DND-41 (cell line): ENCODE data around the gene WDR31.

Experiments used
- ATAC-seq: fragments of 200-7000 bp; cut with Tn5 transposase; 3 replicates; pipeline ENCODE4 v1.9.1; 2021; ENCODE audit warnings: low read depth; ENCODE audit not compliant: insufficient read depth
- DNase-seq: peaks from one replicate; pipeline ENCODE4 v3.0.0-alpha.2; 2020
- H2AFZ ChIP-seq: 2 replicates; pipeline ENCODE4 v1.6.0; 2012; ENCODE audit warnings: low read depth, low read length
- H3K27ac ChIP-seq: 2 replicates; pipeline ENCODE4 v1.5.1; 2012; ENCODE audit warnings: low read length, inconsistent platforms
- H3K27me3 ChIP-seq: fragments of 200-600 bp; sonication (generic); 2 replicates; pipeline ENCODE4 v1.6.0; 2012; ENCODE audit warnings: low read length, mild to moderate bottlenecking, inconsistent platforms; ENCODE audit not compliant: insufficient read depth, poor library complexity
- H3K36me3 ChIP-seq: 2 replicates; pipeline ENCODE4 v1.5.1; 2012; ENCODE audit warnings: low read length, inconsistent platforms; ENCODE audit not compliant: insufficient read depth
- H3K4me1 ChIP-seq: 2 replicates; pipeline ENCODE4 v1.5.1; 2012; ENCODE audit warnings: mild to moderate bottlenecking, low read length; ENCODE audit not compliant: insufficient read depth
- H3K4me2 ChIP-seq: 2 replicates; pipeline ENCODE4 v1.6.0; 2012; ENCODE audit warnings: mild to moderate bottlenecking, moderate library complexity, low read length, inconsistent platforms; ENCODE audit not compliant: insufficient read depth
- H3K4me3 ChIP-seq, 2 experiments: fragments of 200-600 bp in 1 of 2; shearing (Covaris generic) in 1 of 2; 2 replicates each; pipeline ENCODE4 v1.5.1; 2012 to 2016; ENCODE audit warnings: inconsistent platforms in 2 of 2, low read length in 2 of 2, mild to moderate bottlenecking in 2 of 2, low read depth in 1 of 2, moderate library complexity in 1 of 2
- H3K79me2 ChIP-seq: 2 replicates; pipeline ENCODE4 v1.6.0; 2012; ENCODE audit warnings: low read length, inconsistent platforms; ENCODE audit not compliant: insufficient read depth
- H3K9ac ChIP-seq: 2 replicates; pipeline ENCODE4 v1.6.0; 2012; ENCODE audit warnings: low read depth, mild to moderate bottlenecking, inconsistent platforms, low read length, moderate library complexity
- H3K9me3 ChIP-seq: 2 replicates; pipeline ENCODE4 v1.5.1; 2012; ENCODE audit warnings: low read length, moderate library complexity, mild to moderate bottlenecking, inconsistent platforms; ENCODE audit not compliant: insufficient read depth, severe bottlenecking
- H4K20me1 ChIP-seq: 2 replicates; pipeline ENCODE4 v1.6.0; 2012; ENCODE audit warnings: low read length; ENCODE audit not compliant: insufficient read depth
- EZH2 ChIP-seq: IDR thresholded peaks from 3 replicates; pipeline ENCODE4 v1.6.1; 2012; ENCODE audit warnings: borderline replicate concordance, low read depth, mild to moderate bottlenecking, moderate library complexity, low read length, inconsistent platforms; ENCODE audit not compliant: severe bottlenecking
- TF ChIP-seq, protein P1 (sequence below): IDR thresholded peaks from 2 replicates; pipeline ENCODE4 v1.5.1; 2012; ENCODE audit warnings: borderline replicate concordance, low read length, moderate library complexity, mild to moderate bottlenecking; ENCODE audit not compliant: poor library complexity, severe bottlenecking; ENCODE audit errors: extremely low read depth

Gene WDR31

DNA sequence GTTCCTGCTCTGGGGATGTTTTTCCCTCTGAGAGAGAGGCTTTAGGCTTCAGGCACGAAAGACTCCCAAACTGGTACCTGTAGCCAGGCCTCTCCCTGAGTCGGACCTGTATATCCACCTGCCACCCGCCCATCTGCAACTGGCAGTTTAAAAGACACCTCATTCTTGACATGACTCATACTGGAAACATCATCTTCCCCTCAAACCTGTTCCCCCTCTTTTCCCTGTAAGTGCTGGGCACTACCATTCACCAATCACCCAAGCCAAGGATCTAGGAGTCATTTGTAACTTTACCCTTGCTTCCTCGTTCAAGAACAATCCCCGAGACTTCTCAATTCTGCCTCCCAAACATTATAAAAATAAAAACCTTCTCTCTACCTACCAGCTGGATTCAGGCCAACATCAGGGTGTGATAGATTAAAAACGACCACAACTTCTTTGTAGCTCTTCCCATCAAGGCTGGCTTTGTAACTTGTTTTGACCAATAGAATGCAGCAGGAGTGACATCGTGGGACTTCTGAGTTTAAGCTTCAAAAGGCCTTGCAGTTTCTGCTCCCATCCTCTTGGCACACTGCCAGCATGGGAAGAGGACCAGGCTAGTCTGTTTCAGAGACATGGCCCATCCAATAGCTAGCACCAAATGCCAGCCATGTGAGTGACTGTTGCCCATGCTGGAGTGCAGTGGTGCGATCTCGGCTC lies 1.8 kb upstream of the WDR31 start:
- H3K79me2 ChIP-seq: no peaks in the 10 kb centered on the region
- no peaks in the 10 kb centered on the region for H4K20me1 ChIP-seq
- TF ChIP-seq, protein P1, sequence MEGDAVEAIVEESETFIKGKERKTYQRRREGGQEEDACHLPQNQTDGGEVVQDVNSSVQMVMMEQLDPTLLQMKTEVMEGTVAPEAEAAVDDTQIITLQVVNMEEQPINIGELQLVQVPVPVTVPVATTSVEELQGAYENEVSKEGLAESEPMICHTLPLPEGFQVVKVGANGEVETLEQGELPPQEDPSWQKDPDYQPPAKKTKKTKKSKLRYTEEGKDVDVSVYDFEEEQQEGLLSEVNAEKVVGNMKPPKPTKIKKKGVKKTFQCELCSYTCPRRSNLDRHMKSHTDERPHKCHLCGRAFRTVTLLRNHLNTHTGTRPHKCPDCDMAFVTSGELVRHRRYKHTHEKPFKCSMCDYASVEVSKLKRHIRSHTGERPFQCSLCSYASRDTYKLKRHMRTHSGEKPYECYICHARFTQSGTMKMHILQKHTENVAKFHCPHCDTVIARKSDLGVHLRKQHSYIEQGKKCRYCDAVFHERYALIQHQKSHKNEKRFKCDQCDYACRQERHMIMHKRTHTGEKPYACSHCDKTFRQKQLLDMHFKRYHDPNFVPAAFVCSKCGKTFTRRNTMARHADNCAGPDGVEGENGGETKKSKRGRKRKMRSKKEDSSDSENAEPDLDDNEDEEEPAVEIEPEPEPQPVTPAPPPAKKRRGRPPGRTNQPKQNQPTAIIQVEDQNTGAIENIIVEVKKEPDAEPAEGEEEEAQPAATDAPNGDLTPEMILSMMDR: no peak
- no peak for TF ChIP-seq EZH2
- peak; percentile 41 for DNase-seq
- no peak overlapping the region for H3K4me2 ChIP-seq
- H3K36me3 ChIP-seq: no peaks in the 10 kb centered on the region
- H3K4me1 ChIP-seq: peaks cover 33% of the 10 kb centered on the region
- 0 out of 2 replicates have a peak overlapping the region, but pooled peaks have one; percentile 17 for H2AFZ ChIP-seq
- H3K9ac ChIP-seq: no peak overlapping the region
- ATAC-seq: no peak
- H3K4me3 ChIP-seq: no peak overlapping the region
- H3K27ac ChIP-seq: no peak overlapping the region
- H3K27me3 ChIP-seq: no peaks in the 10 kb centered on the region
- H3K9me3 ChIP-seq: no peaks in the 10 kb centered on the region

DNA sequence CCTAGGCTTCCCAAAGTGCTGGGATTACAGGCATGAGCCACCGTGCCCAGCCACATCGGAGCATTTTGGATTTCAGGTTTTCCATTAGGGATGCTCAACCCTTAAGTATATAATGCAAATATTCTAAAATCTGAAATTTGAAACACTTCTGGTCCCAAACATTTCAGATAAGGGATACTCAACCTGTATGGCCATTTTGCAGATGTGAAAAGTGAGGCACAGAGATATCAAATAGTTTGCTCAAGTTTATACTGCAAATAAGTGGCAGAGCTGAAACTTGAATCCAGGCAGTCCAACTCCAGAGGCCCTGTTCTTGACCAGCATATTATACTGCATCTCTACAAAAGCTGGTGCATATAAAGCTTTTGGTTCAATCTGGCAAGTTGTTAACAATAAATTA lies 2.4 kb downstream of the WDR31 start:
- H3K27ac ChIP-seq: no peak overlapping the region
- H3K4me1 ChIP-seq: peaks cover 21% of the 10 kb centered on the region
- no peaks in the 10 kb centered on the region for H3K79me2 ChIP-seq
- H3K9me3 ChIP-seq: no peaks in the 10 kb centered on the region
- H3K36me3 ChIP-seq: no peaks in the 10 kb centered on the region
- no peaks in the 10 kb centered on the region for H4K20me1 ChIP-seq
- no peak overlapping the region for H3K9ac ChIP-seq
- no peak overlapping the region for H3K4me3 ChIP-seq
- no peaks in the 10 kb centered on the region for H3K27me3 ChIP-seq
- DNase-seq: no peak
- no peak overlapping the region for H2AFZ ChIP-seq
- ATAC-seq: no peak
- TF ChIP-seq, protein P1: no peak
- no peak for TF ChIP-seq EZH2
- no peak overlapping the region for H3K4me2 ChIP-seq

DNA sequence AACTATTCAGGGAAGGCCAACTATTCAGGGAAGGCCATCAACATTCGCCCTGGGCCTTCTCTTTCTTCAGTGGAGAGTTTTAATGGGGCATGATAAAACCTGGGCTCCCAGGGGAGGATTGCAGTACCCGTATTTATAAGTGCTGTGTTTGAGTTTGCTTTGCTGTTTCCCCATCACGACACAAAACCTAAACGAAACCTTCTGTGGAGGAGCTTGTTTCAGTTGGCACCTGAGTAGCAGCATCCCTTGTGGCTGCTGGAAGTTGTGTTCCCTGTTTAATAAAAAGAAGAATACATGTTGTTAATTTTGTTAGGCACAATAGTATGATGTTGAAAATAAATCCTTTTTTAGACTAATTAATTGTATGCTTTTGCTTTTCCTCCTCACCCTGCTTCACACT lies 8.3 kb downstream of the WDR31 start:
- Histone ChIP-seq H4K20me1 (no peaks in the 10 kb centered on the region), H3K27me3 (no peaks in the 10 kb centered on the region), H3K9ac (no peak overlapping the region), H3K4me2 (no peak overlapping the region), H3K36me3 (no peaks in the 10 kb centered on the region), H3K4me1 (no peaks in the 10 kb centered on the region), H2AFZ (no peak overlapping the region), H3K79me2 (no peaks in the 10 kb centered on the region), H3K4me3 (no peak overlapping the region), H3K9me3 (no peaks in the 10 kb centered on the region), H3K27ac (no peak overlapping the region)
- no peak for ATAC-seq
- DNase-seq: no peak
- TF ChIP-seq, protein P1: no peak
- no peak for TF ChIP-seq EZH2
